Effector memory CD4-positive, alpha-beta T cell (primary cell): ENCODE measurements around the gene SERPINB1.

Source experiments
- DNase-seq, 3 donors: peaks; one replicate each; pipeline ENCODE4 v3.0.0-alpha.2; 2020
- H3K27ac ChIP-seq: 2 replicates; pipeline ENCODE4 v1.7.0; 2013; ENCODE audit warnings: mild to moderate bottlenecking, low read length, moderate library complexity; ENCODE audit not compliant: insufficient read depth, poor library complexity, severe bottlenecking
- H3K27me3 ChIP-seq: replicated peaks from 2 replicates; pipeline ENCODE4 v1.7.0; 2013; ENCODE audit warnings: mild to moderate bottlenecking, low read length; ENCODE audit not compliant: insufficient read depth, control insufficient read depth, poor library complexity, severe bottlenecking
- H3K36me3 ChIP-seq: 2 replicates; pipeline ENCODE4 v1.7.0; 2013; ENCODE audit warnings: mild to moderate bottlenecking, low read length, moderate library complexity; ENCODE audit not compliant: control insufficient read depth, insufficient read depth
- H3K4me1 ChIP-seq: 2 replicates; pipeline ENCODE4 v1.7.0; 2013; ENCODE audit warnings: low read length, mild to moderate bottlenecking; ENCODE audit not compliant: control insufficient read depth, insufficient read depth, poor library complexity, severe bottlenecking
- H3K4me3 ChIP-seq: 2 replicates; pipeline ENCODE4 v1.7.0; 2013; ENCODE audit warnings: low read length, low read depth, mild to moderate bottlenecking; ENCODE audit not compliant: insufficient read depth, poor library complexity, severe bottlenecking
- H3K9me3 ChIP-seq: 2 replicates; pipeline ENCODE4 v1.7.0; 2013; ENCODE audit warnings: mild to moderate bottlenecking, low read length, moderate library complexity; ENCODE audit not compliant: control insufficient read depth

Gene SERPINB1

DNA sequence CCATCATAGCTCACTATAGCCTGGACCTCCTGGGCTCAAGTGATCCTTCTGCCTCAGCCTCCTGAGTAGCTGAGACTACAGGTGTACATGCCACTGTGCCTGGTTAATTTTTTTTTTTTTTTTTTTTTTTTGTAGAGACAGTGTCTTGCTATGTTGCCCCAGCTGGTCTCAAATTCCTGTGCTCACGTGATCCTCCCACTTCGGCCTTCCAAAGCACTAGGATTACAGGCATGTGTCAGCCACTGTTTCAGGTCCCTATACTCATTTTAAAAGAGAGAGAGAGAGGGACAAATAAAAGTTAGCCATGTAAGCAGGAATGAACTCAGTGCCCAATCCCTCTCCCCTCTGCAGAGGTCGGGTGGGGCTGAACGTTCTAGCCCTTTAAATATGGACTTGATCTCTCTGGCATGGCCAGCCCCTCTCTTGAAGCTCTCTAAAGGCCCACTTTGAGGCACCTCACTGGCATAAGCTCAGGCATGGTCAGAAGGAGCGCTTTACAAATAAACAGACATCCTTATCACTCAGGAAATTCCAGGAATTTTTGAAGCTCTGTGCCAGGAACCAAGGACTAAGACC, 9.0 kb upstream of the SERPINB1 start:
- Histone ChIP-seq H3K36me3 (no peaks in the 10 kb centered on the region), H3K9me3 (no peaks in the 10 kb centered on the region), H3K4me3 (no peak overlapping the region), H3K27me3 (no peaks in the 10 kb centered on the region), H3K4me1 (peaks cover 38% of the 10 kb centered on the region), H3K27ac (no peak overlapping the region)
- DNase-seq, result no peak

GRCh38 chr6:2848851-2849250, 7.2 kb upstream of the SERPINB1 start:
- Histone ChIP-seq H3K4me3 (no peak overlapping the region), H3K27me3 (no peaks in the 10 kb centered on the region), H3K27ac (peak overlapping the region; percentile 47), H3K9me3 (no peaks in the 10 kb centered on the region), H3K36me3 (no peaks in the 10 kb centered on the region), H3K4me1 (peaks cover 22% of the 10 kb centered on the region)
- peak; percentile 35 to 55 (median 43) for DNase-seq

- Histone ChIP-seq H3K9me3 (no peaks in the 10 kb centered on the region), H3K27ac (peak overlapping the region; percentile 47), H3K4me3 (no peak overlapping the region), H3K27me3 (no peaks in the 10 kb centered on the region), H3K4me1 (peaks cover 26% of the 10 kb centered on the region), H3K36me3 (no peaks in the 10 kb centered on the region)
- no peak for DNase-seq
Observed at GRCh38 chr6:2845880-2846208, 4.2 kb upstream of the SERPINB1 start.

GRCh38 chr6:2844008-2844407, 2.3 kb upstream of the SERPINB1 start:
- peaks cover 41% of the 10 kb centered on the region for H3K4me1 ChIP-seq
- no peak overlapping the region for H3K27ac ChIP-seq
- no peak for DNase-seq
- H3K4me3 ChIP-seq, result no peak overlapping the region
- H3K36me3 ChIP-seq, result no peaks in the 10 kb centered on the region
- no peaks in the 10 kb centered on the region for H3K27me3 ChIP-seq
- H3K9me3 ChIP-seq, result no peaks in the 10 kb centered on the region

DNA sequence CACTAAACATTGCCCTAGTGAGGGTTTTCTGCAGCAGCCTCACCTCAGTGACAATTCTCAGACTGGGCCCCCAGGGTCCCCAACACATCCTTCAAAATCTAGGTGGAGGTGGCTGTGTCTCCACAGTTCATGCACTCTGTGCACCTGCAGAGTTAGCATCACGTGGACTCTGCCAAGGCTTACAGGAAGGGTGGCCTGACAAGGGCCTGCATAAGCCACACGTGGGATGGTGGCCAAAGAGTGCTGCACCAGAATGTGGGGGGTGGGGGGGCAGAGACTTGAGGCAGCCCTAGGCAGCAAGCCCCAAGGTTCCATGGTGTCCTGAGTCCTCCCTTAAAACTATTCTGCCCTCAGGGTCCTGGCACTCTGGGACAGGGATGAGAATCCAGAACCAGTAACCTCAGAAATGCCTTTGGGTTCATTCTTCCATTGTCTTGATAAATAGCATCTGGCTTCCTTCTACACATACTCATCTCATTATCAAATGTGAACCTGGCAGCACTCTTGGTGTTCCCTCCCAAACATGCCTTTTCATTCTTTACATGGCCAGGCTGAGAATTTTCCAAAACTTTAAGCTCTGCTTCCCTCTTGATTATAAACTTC, 1.6 kb upstream of the SERPINB1 start:
- Histone ChIP-seq H3K27me3 (no peaks in the 10 kb centered on the region), H3K9me3 (no peaks in the 10 kb centered on the region), H3K27ac (no peak overlapping the region), H3K4me1 (peaks cover 34% of the 10 kb centered on the region), H3K36me3 (peaks cover 5% of the 10 kb centered on the region), H3K4me3 (no peak overlapping the region)
- DNase-seq, result no peak

GRCh38 chr6:2842139-2842552, 483 bp upstream of the SERPINB1 start:
- no peaks in the 10 kb centered on the region for H3K9me3 ChIP-seq
- H3K4me1 ChIP-seq, result peaks cover 33% of the 10 kb centered on the region
- no peaks in the 10 kb centered on the region for H3K27me3 ChIP-seq
- H3K36me3 ChIP-seq, result peaks cover 14% of the 10 kb centered on the region
- peak overlapping the region; percentile 58 for H3K4me3 ChIP-seq
- no peak for DNase-seq
- H3K27ac ChIP-seq, result peak overlapping the region; percentile 80

DNA sequence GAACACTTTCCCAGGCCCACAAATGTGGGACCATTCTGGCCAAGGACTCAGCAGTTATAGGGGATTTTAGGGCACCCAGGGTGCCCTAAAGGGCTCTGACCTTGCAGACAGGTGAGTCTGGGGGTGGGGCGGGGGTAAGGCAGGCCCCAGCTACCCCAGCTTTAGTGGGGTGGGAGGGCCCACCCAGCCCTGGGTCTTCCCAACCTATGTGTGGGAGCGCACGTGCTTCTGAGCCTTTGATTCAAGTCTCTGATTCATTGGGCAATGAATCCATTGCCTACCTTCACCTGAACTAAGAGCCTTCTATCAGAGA, 958 bp downstream of the SERPINB1 start:
- Histone ChIP-seq H3K27me3 (no peaks in the 10 kb centered on the region), H3K27ac (peak overlapping the region; percentile 80), H3K4me1 (peaks cover 29% of the 10 kb centered on the region), H3K4me3 (peak overlapping the region; percentile 58), H3K9me3 (no peaks in the 10 kb centered on the region), H3K36me3 (peaks cover 26% of the 10 kb centered on the region)
- no peak for DNase-seq

DNA sequence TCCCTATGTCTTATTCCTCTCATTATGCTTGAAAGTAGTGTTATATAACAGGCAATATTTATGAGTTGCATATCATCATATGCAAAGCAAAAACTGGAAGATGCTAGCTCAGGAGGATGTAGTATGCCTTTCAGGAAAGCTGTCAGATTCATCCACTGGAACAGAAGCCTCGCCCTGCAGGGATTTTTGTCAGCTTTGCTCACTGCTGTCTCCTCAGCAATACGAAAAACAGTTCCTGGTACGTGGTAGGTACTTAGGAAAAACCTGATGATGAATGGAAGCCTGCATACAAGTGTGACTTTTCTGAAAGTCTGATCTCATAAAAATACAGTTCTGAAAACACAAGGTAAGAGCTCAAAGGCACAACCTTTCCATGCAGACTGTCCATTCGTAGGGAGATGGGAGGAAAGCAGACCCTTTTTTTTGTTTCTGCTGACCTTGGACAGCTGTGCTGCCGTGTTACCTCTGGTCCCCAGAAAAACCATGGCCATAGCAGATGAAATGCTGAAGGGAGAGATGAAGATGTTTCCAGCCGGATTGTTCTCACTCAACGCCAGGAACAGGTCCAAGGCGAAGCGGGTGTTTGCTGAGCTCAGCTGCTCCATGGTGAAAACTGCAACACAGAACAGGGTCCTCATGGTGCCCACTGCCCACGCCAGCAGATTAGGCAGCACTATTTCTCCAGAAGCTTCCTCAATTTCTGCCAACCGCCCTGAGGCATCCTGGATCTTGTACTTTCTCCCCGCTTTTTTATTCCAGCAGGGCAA, 1.5 kb downstream of the SERPINB1 start:
- no peak for DNase-seq
- peaks cover 29% of the 10 kb centered on the region for H3K4me1 ChIP-seq
- H3K27me3 ChIP-seq, result no peaks in the 10 kb centered on the region
- H3K27ac ChIP-seq, result peak overlapping the region; percentile 80
- peaks cover 31% of the 10 kb centered on the region for H3K36me3 ChIP-seq
- peak overlapping the region; percentile 58 for H3K4me3 ChIP-seq
- no peaks in the 10 kb centered on the region for H3K9me3 ChIP-seq

DNA sequence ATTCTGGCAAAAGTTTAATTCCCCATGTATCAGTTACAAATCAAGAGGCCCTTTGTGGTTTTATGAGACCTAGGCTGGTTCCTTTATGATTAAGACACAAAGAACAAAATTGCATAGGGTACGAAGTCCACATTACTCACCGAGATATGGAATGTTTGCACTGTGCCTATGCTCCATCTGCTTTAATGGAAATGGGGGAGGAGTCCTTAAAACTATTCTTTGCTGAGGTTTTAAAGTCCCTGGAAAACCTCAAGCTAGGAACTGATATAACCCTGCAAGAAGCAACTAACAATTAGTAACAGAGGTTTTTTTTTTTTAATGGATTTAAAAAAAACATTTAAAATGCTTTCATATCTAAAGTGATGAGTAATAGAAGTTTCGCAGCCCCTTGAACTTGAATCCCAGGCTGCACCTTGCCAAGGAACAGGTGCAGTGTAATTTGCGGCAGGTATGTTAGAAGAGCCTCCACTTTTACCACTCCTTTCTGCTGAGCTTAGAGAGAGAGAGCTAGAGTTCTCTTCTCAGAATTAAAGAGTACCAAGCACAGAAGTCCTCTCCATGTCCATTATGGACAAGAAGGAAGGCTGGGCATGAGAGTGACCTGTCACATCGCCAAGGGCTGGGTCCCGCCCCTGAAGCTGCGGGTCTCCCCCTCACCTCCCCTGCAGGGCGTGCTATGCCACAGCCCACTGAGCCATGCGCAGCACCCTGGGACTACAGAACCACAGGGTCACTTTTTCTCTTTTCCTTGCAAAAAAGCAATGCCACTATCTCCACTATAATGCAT, 2.3 kb downstream of the SERPINB1 start:
- Histone ChIP-seq H3K4me1 (peaks cover 29% of the 10 kb centered on the region), H3K9me3 (no peaks in the 10 kb centered on the region), H3K36me3 (peaks cover 39% of the 10 kb centered on the region), H3K4me3 (no peak overlapping the region), H3K27me3 (no peaks in the 10 kb centered on the region), H3K27ac (no peak overlapping the region)
- no peak for DNase-seq

DNA sequence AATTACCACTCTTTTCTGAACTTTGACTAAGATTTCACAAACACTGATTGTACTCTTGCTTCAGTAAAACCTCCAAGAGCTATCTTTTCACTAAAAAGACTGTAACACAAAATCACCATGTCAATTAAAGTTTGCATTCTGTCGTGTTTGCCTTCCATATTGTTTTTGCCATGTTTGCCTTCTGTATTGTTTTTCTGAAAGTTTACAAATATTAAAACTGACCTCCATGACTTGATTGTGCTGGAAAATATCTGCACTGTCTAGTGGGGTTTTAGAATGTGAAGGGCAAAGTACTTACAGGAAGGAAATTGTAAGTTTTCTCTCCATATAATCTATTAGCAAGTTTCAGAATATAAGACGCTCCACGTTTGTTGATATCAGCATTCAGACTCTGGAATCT, 3.4 kb downstream of the SERPINB1 start:
- Histone ChIP-seq H3K4me3 (no peak overlapping the region), H3K27me3 (no peaks in the 10 kb centered on the region), H3K4me1 (peaks cover 29% of the 10 kb centered on the region), H3K27ac (no peak overlapping the region), H3K36me3 (peaks cover 50% of the 10 kb centered on the region), H3K9me3 (no peaks in the 10 kb centered on the region)
- no peak for DNase-seq
